ENCODE measurements around the gene CHCHD3.

DNA sequence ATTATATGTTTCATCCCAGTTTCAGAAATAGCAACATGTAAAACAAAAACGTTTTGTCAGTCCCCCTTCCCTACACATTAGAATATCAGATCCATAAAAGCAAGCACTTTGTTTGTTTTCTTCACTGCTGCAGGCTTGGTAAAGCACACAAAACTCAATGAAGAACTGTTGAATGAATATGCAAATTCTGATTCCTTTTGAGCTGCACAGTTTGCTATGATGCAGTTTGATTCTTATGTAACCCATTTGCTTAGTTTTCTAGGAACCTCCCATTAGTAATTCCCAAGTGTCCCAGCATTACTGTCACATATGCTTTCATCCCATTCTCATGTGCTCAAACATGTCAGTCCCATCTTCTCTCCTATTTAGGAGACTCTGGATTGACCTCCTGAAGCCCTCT lies 26.1 kb upstream of the CHCHD3 start:
- TF ChIP-seq, protein P1, sequence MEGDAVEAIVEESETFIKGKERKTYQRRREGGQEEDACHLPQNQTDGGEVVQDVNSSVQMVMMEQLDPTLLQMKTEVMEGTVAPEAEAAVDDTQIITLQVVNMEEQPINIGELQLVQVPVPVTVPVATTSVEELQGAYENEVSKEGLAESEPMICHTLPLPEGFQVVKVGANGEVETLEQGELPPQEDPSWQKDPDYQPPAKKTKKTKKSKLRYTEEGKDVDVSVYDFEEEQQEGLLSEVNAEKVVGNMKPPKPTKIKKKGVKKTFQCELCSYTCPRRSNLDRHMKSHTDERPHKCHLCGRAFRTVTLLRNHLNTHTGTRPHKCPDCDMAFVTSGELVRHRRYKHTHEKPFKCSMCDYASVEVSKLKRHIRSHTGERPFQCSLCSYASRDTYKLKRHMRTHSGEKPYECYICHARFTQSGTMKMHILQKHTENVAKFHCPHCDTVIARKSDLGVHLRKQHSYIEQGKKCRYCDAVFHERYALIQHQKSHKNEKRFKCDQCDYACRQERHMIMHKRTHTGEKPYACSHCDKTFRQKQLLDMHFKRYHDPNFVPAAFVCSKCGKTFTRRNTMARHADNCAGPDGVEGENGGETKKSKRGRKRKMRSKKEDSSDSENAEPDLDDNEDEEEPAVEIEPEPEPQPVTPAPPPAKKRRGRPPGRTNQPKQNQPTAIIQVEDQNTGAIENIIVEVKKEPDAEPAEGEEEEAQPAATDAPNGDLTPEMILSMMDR (IDR thresholded peaks at IDR 0.05), result no peak
- no peak for TF ChIP-seq POLR2A (IDR thresholded peaks at IDR 0.05)
